ENCODE data around the gene TMEM43.

TMEM43 gene

DNA sequence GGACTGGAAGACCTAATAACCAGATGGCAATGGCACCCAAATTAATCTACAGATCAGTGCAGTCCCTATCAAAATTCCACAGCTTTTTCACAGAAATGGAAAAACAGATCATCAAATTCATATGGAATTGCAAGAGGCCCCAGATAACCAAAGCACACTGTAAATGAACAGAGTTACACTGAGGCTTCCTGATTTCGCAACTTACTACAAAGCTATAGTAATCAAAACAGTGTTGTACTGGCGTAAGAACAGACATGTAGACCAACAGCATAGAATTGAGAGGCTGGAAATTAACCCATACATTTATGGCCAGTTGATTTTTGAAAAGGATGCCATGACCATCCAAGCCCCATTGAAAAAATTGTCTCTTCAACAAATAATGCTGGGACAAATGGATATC, 37.3 kb downstream of the TMEM43 start:
- no peak overlapping the region for H3K14ac ChIP-seq (ENCODE audit: low read length)
- no peak overlapping the region for H3K4ac ChIP-seq (ENCODE audit: low read length)
- DNase-seq (ENCODE audit: low spot score) = no peak
- H2BK120ac ChIP-seq (ENCODE audit: low read depth, low read length) = no peak overlapping the region
- no peaks in the 10 kb centered on the region for H3K4me1 ChIP-seq (ENCODE audit: control insufficient read depth in 2 of 2, insufficient read depth in 1 of 2, low read depth in 1 of 2, low read length in 2 of 2)
- no peak overlapping the region for H3K4me2 ChIP-seq (ENCODE audit: insufficient read depth, low read length, poor library complexity, severe bottlenecking)
- no peak overlapping the region for H2AFZ ChIP-seq (ENCODE audit: low read length)
- no CpG with 5 or more reads among the region's 2 CpGs for WGBS, 2 donors (ENCODE audit: extremely low coverage in 2 of 2, insufficient read length in 2 of 2, insufficient replicate concordance in 1 of 2)
- H2BK15ac ChIP-seq (ENCODE audit: low read length) = no peak overlapping the region
- H4K91ac ChIP-seq (ENCODE audit: low read depth, low read length, poor library complexity) = no peak overlapping the region
- H2BK12ac ChIP-seq (ENCODE audit: low read length) = no peak overlapping the region
- H3K27ac ChIP-seq (replicated peaks; ENCODE audit: low read length) = no peak overlapping the region
- no peak overlapping the region for H3K23ac ChIP-seq (ENCODE audit: low read depth, low read length, poor library complexity)
- H3K9ac ChIP-seq (ENCODE audit: low read depth, low read length, poor library complexity) = no peak overlapping the region
- H3K18ac ChIP-seq (ENCODE audit: low read length) = no peak overlapping the region
- H3K36me3 ChIP-seq (replicated peaks in 1 of 2; ENCODE audit: control insufficient read depth in 2 of 2, insufficient read depth in 2 of 2, low read length in 2 of 2) = peaks cover 53 to 100% of the 10 kb centered on the region in 2 donors
- no peak overlapping the region for H2AK5ac ChIP-seq (ENCODE audit: low read depth, low read length)
- no peak overlapping the region for H4K8ac ChIP-seq (ENCODE audit: low read depth, low read length)
- H3K79me1 ChIP-seq (ENCODE audit: low read depth, low read length) = no peaks in the 10 kb centered on the region
- no peaks in the 10 kb centered on the region for H3K27me3 ChIP-seq (ENCODE audit: control insufficient read depth in 3 of 3, insufficient read depth in 3 of 3, low read depth in 1 of 3, low read length in 3 of 3)
- H3K4me3 ChIP-seq (ENCODE audit: low read length in 2 of 2) = no peak overlapping the region
- peaks cover 0 to 29% of the 10 kb centered on the region in 2 donors for H3K9me3 ChIP-seq (replicated peaks in 1 of 2; ENCODE audit: control insufficient read depth in 2 of 2, insufficient read depth in 1 of 2, low read depth in 1 of 2, low read length in 2 of 2)
- H2BK5ac ChIP-seq (ENCODE audit: low read length) = no peak overlapping the region

DNA sequence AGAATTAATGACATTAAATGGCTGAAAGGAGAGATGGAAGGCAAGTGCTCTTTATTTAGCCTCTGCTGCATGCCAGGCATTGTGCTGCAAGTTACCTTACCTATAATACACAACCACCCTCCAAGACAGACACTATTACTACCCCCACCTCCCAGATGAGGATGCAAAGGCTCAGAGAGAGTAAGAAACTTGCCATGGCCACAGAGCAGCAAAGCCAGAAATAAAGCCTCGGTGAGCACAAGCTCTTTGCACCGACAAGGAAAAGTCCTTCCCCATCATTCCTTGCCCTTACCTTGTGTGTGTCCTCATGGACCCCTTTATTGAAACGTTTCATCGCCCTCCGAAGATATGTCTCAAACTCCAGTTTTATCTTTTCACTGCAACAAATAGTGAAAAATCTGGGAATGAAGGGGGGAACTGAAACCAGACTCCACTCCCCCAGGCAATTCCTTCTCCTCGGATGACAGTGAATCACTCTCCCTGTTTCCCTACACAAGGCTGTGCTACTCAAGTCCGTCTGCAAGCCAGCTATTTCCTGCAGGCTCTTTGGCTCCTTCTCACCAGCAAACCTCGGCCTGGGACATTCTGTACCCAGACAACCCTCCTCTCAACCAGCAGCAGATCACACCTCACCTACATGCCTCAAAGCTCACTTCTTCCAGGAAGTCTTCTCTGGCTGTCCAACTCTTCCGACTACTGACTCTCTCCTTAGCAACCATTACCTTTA, 42.2 kb downstream of the TMEM43 start:
- Histone ChIP-seq H4K8ac (ENCODE audit: low read depth, low read length) (no peak overlapping the region), H2AFZ (ENCODE audit: low read length) (no peak overlapping the region), H4K91ac (ENCODE audit: low read depth, low read length, poor library complexity) (no peak overlapping the region), H3K27me3 (ENCODE audit: control insufficient read depth in 3 of 3, insufficient read depth in 3 of 3, low read depth in 1 of 3, low read length in 3 of 3) (no peaks in the 10 kb centered on the region), H3K4me2 (ENCODE audit: insufficient read depth, low read length, poor library complexity, severe bottlenecking) (no peak overlapping the region), H3K18ac (ENCODE audit: low read length) (no peak overlapping the region), H2BK12ac (ENCODE audit: low read length) (no peak overlapping the region), H2BK120ac (ENCODE audit: low read depth, low read length) (no peak overlapping the region), H3K36me3 (replicated peaks in 1 of 2; ENCODE audit: control insufficient read depth in 2 of 2, insufficient read depth in 2 of 2, low read length in 2 of 2) (peaks cover 51 to 100% of the 10 kb centered on the region in 2 donors), H2AK5ac (ENCODE audit: low read depth, low read length) (no peak overlapping the region), H3K9me3 (replicated peaks in 1 of 2; ENCODE audit: control insufficient read depth in 2 of 2, insufficient read depth in 1 of 2, low read depth in 1 of 2, low read length in 2 of 2) (peaks cover 0 to 16% of the 10 kb centered on the region in 2 donors), H3K9ac (ENCODE audit: low read depth, low read length, poor library complexity) (no peak overlapping the region), H3K4me1 (ENCODE audit: control insufficient read depth in 2 of 2, insufficient read depth in 1 of 2, low read depth in 1 of 2, low read length in 2 of 2) (no peaks in the 10 kb centered on the region), H3K79me1 (ENCODE audit: low read depth, low read length) (no peaks in the 10 kb centered on the region), H3K14ac (ENCODE audit: low read length) (no peak overlapping the region), H3K23ac (ENCODE audit: low read depth, low read length, poor library complexity) (no peak overlapping the region), H3K4me3 (ENCODE audit: low read length in 2 of 2) (no peak overlapping the region), H2BK15ac (ENCODE audit: low read length) (no peak overlapping the region), H2BK5ac (ENCODE audit: low read length) (no peak overlapping the region), H3K4ac (ENCODE audit: low read length) (no peak overlapping the region), H3K27ac (replicated peaks; ENCODE audit: low read length) (no peak overlapping the region)
- DNase-seq (ENCODE audit: low spot score) = no peak
- WGBS, 2 donors (ENCODE audit: extremely low coverage in 2 of 2, insufficient read length in 2 of 2, insufficient replicate concordance in 1 of 2) = no CpG with 5 or more reads among the region's 9 CpGs

DNA sequence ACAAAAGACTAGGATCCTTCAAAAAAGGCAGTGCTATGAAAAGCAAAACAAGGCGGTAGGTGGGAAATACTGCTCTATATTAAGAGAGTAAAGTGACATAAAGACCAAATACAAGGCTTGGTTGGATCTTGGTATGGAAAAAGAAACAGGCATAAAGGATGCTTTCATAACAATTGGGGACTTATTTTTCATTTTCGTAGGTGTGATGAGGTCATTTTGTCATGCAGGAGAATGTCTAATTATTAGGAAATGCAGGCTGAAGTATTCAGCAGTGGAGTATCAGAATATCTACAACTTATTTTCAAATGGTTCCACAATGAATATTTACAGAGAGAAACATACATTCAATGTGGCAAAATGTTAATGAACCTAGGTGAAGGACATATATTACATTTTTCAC, 44.6 kb downstream of the TMEM43 start:
- WGBS, 2 donors (ENCODE audit: extremely low coverage in 2 of 2, insufficient read length in 2 of 2, insufficient replicate concordance in 1 of 2) = no CpG with 5 or more reads among the region's 2 CpGs
- Histone ChIP-seq H3K18ac (ENCODE audit: low read length) (no peak overlapping the region), H2BK15ac (ENCODE audit: low read length) (no peak overlapping the region), H3K14ac (ENCODE audit: low read length) (no peak overlapping the region), H4K8ac (ENCODE audit: low read depth, low read length) (no peak overlapping the region), H2BK12ac (ENCODE audit: low read length) (no peak overlapping the region), H3K4me1 (ENCODE audit: control insufficient read depth in 2 of 2, insufficient read depth in 1 of 2, low read depth in 1 of 2, low read length in 2 of 2) (no peaks in the 10 kb centered on the region), H2AK5ac (ENCODE audit: low read depth, low read length) (no peak overlapping the region), H3K4me3 (ENCODE audit: low read length in 2 of 2) (no peak overlapping the region), H3K9ac (ENCODE audit: low read depth, low read length, poor library complexity) (no peak overlapping the region), H3K4ac (ENCODE audit: low read length) (no peak overlapping the region), H3K27ac (replicated peaks; ENCODE audit: low read length) (no peak overlapping the region), H2BK120ac (ENCODE audit: low read depth, low read length) (no peak overlapping the region), H3K27me3 (ENCODE audit: control insufficient read depth in 3 of 3, insufficient read depth in 3 of 3, low read depth in 1 of 3, low read length in 3 of 3) (no peaks in the 10 kb centered on the region), H2AFZ (ENCODE audit: low read length) (no peak overlapping the region), H3K36me3 (replicated peaks in 1 of 2; ENCODE audit: control insufficient read depth in 2 of 2, insufficient read depth in 2 of 2, low read length in 2 of 2) (peaks cover 50 to 91% of the 10 kb centered on the region in 2 donors), H4K91ac (ENCODE audit: low read depth, low read length, poor library complexity) (no peak overlapping the region), H3K4me2 (ENCODE audit: insufficient read depth, low read length, poor library complexity, severe bottlenecking) (no peak overlapping the region), H3K79me1 (ENCODE audit: low read depth, low read length) (no peaks in the 10 kb centered on the region), H3K23ac (ENCODE audit: low read depth, low read length, poor library complexity) (no peak overlapping the region), H3K9me3 (replicated peaks in 1 of 2; ENCODE audit: control insufficient read depth in 2 of 2, insufficient read depth in 1 of 2, low read depth in 1 of 2, low read length in 2 of 2) (no peaks in the 10 kb centered on the region), H2BK5ac (ENCODE audit: low read length) (no peak overlapping the region)
- DNase-seq (ENCODE audit: low spot score) = no peak

DNA sequence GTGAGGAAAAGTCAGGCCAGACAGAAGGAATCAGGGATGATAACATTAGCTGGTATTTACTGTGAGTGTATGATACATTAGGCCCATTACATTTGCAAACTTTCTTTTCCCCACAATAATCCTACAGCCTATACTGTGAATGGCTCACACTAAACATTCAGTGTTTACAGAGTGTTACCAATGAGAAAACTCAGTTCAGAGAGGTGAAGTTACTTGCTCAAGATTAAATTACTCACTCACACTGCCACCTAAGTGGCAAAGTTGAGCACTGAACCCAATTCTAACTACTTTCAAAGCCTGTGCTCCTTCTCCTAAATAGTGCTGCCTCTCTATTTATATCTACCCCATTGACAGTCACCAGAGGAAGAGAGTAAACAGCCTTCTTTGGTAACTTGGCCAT, 45.0 kb downstream of the TMEM43 start:
- no peak overlapping the region for H2AFZ ChIP-seq (ENCODE audit: low read length)
- no peak overlapping the region for H4K91ac ChIP-seq (ENCODE audit: low read depth, low read length, poor library complexity)
- peaks cover 0 to under 1% of the 10 kb centered on the region in 2 donors for H3K4me1 ChIP-seq (ENCODE audit: control insufficient read depth in 2 of 2, insufficient read depth in 1 of 2, low read depth in 1 of 2, low read length in 2 of 2)
- no peak overlapping the region for H3K4me2 ChIP-seq (ENCODE audit: insufficient read depth, low read length, poor library complexity, severe bottlenecking)
- no peak overlapping the region for H3K27ac ChIP-seq (replicated peaks; ENCODE audit: low read length)
- no peak overlapping the region for H3K14ac ChIP-seq (ENCODE audit: low read length)
- H3K4ac ChIP-seq (ENCODE audit: low read length) = no peak overlapping the region
- no peak overlapping the region for H3K9ac ChIP-seq (ENCODE audit: low read depth, low read length, poor library complexity)
- no peak overlapping the region for H2BK15ac ChIP-seq (ENCODE audit: low read length)
- H2BK5ac ChIP-seq (ENCODE audit: low read length) = no peak overlapping the region
- H2AK5ac ChIP-seq (ENCODE audit: low read depth, low read length) = no peak overlapping the region
- no peaks in the 10 kb centered on the region for H3K9me3 ChIP-seq (replicated peaks in 1 of 2; ENCODE audit: control insufficient read depth in 2 of 2, insufficient read depth in 1 of 2, low read depth in 1 of 2, low read length in 2 of 2)
- H3K79me1 ChIP-seq (ENCODE audit: low read depth, low read length) = no peaks in the 10 kb centered on the region
- H4K8ac ChIP-seq (ENCODE audit: low read depth, low read length) = no peak overlapping the region
- no peak overlapping the region for H3K23ac ChIP-seq (ENCODE audit: low read depth, low read length, poor library complexity)
- no peak overlapping the region for H3K18ac ChIP-seq (ENCODE audit: low read length)
- no peak overlapping the region for H3K4me3 ChIP-seq (ENCODE audit: low read length in 2 of 2)
- H2BK120ac ChIP-seq (ENCODE audit: low read depth, low read length) = no peak overlapping the region
- H3K27me3 ChIP-seq (ENCODE audit: control insufficient read depth in 3 of 3, insufficient read depth in 3 of 3, low read depth in 1 of 3, low read length in 3 of 3) = no peaks in the 10 kb centered on the region
- no peak for DNase-seq (ENCODE audit: low spot score)
- peaks cover 46 to 87% of the 10 kb centered on the region in 2 donors for H3K36me3 ChIP-seq (replicated peaks in 1 of 2; ENCODE audit: control insufficient read depth in 2 of 2, insufficient read depth in 2 of 2, low read length in 2 of 2)
- no peak overlapping the region for H2BK12ac ChIP-seq (ENCODE audit: low read length)

Measured in neuronal stem cell (in vitro differentiated cells).